Measurements from ENCODE around the gene DIAPH2.

- TF ChIP-seq CTCF (conservative IDR thresholded peaks at IDR 0.05; ENCODE audit: low read depth, low read length) (no peak), EZH2 (IDR thresholded peaks at IDR 0.05; ENCODE audit: borderline replicate concordance, low read depth, low read length, poor library complexity, severe bottlenecking) (no peak)
Observed at GRCh38 chrX:96683997-96684338, 674 bp upstream of the DIAPH2 start.
